GM19438 (cell line): ENCODE results near the gene TMCC3.
"Not testable (repeated sequence)": the region's sequence is repeated elsewhere in the genome, so short reads cannot be mapped to it uniquely, and the experiment has no call there.

Experiments
- ATAC-seq: cut with Tn5 transposase; IDR thresholded peaks from one replicate; pipeline ENCODE4 v1.9.1; 2021; ENCODE audit warnings: low read depth; ENCODE audit not compliant: unreplicated experiment

The TMCC3 gene, protein sequence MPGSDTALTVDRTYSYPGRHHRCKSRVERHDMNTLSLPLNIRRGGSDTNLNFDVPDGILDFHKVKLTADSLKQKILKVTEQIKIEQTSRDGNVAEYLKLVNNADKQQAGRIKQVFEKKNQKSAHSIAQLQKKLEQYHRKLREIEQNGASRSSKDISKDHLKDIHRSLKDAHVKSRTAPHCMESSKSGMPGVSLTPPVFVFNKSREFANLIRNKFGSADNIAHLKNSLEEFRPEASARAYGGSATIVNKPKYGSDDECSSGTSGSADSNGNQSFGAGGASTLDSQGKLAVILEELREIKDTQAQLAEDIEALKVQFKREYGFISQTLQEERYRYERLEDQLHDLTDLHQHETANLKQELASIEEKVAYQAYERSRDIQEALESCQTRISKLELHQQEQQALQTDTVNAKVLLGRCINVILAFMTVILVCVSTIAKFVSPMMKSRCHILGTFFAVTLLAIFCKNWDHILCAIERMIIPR

DNA sequence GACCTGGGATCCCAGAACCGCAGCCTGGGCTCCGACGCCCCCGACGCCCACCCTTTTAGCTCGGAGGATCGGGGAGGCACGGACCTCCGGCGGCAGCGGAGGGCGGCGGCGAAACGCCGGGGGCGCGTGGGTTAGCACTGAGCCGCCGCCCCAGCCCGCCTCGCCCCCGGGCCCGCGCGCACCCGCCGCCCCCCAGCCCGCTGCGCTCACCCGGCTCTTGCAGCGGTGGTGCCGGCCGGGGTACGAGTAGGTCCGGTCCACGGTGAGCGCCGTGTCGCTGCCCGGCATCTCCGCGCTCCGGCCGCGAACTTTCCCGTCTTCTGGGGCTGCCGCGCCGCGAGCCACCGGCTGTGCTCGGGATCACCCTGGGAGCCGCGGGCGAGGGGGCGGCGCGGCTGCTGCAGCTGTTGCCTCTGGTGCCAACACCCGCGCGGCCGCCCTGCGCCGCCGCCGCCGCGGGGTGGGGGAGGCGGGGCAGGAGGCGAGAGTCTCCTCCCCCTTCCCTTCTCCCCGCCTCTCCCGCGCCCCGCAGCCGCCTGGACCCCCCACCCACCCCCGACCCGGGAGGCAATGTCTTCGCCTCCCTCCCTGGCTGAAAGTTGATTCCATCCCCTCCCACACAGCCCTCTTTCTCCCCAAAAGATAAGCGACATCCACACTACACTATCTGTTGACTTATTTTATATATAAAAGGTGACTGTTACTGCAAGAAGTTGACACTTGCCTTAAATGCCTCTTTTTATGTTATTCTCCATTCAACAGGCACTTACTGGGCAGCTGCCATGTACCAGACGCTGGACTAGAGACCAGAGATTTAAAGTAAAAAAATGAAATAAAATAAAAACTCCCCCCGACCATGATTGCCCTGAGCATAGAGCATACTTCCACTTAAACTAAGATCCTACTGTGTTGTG lies at the start of gene TMCC3:
TMCC3 (minus strand) TSS at position 415 of the 914 bp plus-strand sequence; CDS start at position 288, 127 bp downstream.
- ATAC-seq, result peak; percentile 37

DNA sequence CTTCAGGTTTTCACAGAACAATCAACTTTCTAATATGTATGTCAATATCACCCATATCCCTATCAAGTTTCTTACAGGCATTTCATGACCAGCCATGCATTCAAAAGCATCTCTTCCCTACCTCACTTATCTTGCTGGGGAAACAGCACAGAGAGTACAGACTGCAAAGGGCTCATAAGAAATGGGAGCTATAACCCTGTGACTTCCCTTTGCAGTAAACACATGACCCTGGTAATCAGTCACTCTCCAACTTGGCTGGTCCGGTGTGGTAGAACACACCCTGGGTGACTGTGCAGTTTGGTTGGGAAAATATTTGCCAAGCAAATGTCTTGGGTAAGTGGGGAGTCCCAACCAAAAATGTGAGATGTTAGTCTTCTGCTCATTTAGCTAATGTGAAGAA lies 49.4 kb upstream of the TMCC3 start:
- ATAC-seq, result no peak

DNA sequence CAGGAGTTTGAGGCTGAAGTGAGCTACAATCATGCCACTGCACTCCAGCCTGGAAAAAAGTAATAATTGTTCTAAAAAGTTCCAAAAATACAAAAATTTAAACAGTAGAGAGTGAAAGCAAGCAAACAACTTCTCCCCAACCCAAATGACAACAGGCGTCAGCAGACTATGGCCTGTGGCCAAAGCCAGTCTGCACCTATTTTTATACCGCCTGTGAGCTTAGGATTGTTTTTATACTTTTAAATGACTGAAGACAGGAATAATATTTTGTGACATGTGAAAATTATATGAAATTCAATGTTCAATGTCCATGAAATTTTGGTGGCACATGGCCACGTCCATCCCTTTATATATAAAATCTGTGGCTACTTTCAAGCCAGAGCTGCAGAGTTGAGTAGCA lies 48.2 kb upstream of the TMCC3 start:
- ATAC-seq, result no peak

DNA sequence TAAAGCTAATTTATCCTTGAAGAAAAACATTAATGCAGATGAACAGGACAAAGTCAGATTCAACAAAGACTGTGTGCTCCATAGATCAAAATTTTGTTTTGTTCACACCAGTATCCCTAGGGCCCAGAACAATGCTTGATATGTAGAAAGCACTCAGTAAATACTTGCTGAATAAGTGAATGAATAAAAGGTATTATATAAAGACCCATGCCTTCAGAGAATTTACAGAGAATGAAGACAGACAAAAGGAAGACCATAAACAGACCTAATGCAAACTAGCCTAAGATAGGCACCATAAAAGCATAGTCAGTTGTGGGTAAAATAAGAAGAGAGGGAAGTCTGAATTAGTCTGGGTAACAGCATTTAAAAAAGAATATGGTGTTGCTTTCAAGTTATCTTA lies 47.3 kb upstream of the TMCC3 start:
- ATAC-seq, result no peak

DNA sequence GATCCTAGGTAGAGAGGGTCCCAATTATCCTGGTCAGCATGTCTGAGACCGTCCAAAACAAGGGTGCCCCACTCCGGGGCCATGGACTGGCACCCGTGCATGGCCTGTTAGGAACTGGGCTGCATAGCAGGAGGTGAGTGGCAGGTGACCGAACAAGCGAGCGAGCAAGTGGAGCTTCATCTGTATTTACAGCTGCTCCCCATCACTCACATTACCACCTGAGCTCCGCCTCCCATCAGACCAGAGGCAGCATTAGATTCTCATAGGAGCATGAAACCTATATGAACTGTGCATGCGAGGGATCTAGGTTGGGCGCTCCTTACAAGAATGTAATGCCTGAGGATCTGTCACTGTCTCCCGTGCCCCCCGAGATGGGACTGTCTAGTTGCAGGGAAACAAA lies 44.4 kb upstream of the TMCC3 start:
- ATAC-seq, result no peak

DNA sequence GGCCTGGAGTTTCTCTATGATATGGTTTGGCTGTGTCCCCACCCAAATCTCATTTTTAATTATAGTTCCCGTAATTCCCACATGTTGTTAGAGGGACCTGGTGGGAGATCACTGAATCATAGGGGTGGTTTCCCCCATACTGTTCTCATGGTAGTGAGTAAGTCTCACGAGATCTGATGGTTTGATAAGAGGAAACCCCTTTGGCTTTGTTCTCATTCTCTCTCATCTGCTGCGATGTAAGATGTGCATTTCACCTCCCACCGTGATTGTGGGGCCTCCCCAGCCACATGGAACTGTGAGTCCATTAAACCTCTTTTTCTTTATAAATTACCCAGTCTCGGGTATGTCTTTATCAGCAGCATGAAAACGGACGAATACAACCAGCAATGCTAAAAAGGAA lies 42.5 kb upstream of the TMCC3 start:
- not testable (repeated sequence) for ATAC-seq

DNA sequence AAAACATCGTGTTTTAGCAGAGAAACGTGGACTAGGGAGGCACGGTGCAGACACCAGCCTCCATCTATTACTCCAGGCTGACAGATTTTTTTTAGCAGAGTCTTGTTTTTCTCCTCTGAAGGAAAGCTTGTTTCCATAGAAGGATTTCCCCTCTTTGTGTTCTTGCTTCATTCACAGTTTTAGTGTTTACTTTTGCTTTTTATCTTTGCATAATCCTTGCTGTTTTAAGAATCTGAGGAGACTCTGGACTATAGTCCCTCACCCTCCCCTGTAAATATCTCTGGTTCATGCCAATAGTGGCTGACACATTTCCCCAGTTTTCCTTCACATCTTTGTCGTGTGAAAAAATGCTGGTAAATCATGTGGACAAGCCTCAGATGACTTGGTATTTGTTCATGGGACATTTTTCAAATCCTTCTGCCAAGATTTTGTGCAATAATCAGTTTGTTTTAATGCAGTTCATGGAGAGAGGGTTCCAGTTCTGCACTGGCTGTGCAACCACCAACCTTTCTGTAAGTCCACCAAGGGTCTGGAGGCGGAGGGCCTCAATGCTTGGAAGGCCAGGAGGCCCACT lies 39.9 kb upstream of the TMCC3 start:
- no peak for ATAC-seq

DNA sequence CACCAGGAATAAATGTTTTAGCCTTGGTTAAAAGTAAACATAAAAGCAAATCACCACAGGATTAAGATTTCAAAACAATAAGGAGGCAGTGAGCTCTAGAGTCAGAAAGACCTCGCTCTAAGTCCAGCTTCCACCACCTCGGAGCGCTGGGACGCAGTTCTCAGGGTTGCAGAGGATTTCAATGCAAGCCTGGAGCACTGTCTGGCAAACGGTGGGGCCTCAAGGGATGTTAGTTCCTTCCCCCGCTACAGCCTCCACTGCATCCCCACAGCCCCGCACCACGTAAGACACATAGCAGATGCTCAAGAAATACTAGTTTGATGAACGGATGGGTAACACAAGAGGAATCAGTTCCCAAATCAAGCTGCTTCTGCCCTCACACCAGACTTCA lies 39.3 kb upstream of the TMCC3 start:
- no peak for ATAC-seq

DNA sequence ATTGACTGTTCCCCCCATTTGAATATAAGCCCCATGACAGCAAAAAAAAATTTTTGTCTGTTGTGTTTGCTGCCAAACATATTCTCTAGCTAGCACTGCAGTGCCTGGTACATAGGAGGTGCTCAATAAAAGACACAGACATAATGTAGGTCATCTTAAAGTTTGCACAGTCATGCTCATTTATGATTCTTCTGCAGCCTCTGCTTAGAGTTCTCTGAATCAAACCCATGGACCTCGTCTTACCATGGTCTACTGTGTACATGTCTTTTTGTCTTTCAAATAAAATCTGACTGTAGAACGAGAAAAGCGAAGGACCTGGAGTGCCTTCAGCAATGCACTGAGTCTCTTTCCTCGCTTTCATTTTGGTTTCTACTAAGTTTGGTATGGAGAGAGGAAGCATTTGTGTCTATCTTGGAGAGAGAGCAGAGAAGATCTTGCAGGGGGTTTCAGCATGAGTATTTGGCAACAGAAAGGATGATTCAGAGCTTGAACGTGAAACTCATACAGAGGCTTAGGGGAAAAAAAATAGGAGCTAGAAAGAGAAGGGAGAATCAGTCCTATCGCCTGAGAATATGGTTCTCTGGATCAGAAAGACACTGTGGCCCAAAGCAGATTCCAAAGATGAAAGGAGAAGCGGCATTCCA lies 38.8 kb upstream of the TMCC3 start:
- ATAC-seq, result peak; percentile 60

DNA sequence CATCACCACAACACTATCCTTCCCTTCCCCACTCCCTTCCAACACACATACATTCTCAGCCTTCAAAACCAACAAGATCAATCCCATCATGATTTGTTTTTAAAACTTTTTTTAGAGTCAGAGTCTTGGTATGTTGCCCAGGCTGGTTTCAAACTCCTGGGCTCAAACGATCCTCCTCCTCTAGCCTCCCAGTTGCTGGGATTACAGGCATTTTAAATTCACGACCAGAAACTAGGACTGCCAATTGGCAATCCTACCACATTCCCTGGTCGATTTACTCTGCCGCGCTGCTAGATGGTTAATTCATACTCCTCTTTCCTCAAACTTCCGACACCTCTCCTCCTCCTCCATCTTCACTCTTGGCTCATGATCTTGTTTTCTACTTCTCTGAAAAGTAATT lies 37.5 kb upstream of the TMCC3 start:
- ATAC-seq, result no peak

DNA sequence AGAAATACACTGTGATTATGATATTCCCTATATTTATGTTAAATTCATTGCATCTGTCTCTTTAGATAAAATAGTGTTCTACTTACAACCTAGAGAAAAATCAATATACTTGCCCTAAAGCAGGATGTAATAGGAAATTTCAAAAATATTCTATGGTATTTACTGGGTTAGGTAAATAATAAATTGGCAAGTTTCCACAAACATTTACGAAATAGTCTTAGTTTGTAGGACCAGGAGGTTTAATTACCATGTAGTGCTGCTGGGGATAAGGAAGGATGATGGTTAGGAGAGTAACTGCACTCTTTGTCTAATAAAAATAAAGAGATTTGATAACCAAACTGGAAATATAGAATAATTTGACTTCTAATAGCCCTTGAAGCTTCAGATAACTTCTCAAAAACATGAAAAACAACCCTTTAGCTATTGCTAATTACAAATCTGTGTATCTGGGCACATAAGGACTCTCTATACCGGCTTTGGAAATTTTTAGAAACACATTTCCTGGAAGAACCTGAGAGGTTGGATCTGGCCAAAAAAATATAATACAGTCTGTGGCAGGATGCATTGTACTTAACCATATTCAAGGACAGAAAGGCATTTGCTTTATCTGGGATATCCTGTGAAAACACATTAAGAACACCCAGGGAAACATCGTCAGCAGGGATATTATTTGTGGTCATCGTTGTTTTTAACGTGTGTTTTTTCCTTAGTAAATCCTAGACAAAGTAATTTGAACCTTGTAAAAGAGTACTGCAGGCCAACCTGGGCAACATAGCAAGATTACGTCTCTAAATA lies 36.7 kb upstream of the TMCC3 start:
- ATAC-seq, result no peak

DNA sequence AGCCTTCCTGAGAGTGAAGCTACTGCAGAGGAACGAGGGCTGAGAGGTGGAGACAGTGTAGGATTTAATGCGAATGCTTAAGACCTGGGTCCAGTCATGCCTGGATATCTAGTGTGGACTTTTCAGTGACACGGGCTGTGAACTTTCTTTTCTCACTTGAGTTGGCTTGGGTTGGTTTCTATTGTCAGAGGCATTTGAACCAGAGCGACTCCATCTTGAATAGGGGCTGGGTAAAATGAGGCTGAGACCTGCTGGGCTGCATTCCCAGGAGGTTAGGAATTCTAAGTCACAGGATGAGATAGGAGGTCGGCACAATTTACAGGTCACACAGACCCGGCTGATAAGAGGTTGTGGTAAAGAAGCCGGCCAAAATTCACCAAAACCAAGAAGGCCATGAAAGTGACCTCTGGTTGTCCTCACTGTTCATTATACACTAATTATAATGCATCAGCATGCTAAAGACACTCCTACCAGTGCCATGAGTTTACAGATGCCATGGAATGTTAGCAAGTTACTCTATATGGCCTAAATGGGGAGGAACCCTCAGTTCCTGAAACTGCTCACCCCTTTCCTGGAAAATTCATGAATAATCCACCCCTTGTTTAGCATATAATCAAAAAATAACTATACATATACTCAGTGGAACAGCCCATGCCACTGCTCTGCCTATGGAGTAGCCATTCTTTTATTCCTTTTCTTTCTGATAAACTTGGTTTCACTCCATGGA lies 34.2 kb upstream of the TMCC3 start:
- ATAC-seq, result no peak

DNA sequence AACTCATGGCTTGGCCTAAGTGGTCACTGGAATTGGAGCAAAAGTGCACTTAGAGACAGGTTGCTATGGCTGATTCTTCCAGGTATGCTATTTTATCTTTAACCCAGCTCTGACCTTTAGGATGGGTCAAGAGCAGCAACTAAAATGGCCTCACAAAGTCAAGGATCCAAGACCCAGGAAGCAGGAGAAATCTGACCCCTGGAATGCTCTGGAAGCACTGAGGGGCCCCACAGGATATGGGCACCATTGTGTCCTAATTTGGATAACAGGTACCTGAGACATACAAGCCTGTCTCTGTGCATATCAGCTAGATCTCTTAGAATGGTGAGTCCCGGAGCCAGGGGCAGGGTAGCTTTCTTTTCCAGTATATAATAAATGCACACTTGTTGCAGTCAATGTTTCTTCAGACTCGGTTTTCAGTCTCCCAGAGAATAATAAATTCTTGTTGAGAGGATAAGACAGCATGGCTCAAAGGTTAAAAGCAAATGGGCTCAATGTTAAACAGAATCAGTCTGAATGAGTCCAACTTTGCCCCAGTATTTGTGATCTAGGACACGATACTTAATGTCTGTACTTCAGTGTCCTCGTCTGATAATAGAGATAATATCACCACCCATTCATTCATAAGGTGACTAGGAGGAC lies 29.3 kb upstream of the TMCC3 start:
- ATAC-seq, result no peak

DNA sequence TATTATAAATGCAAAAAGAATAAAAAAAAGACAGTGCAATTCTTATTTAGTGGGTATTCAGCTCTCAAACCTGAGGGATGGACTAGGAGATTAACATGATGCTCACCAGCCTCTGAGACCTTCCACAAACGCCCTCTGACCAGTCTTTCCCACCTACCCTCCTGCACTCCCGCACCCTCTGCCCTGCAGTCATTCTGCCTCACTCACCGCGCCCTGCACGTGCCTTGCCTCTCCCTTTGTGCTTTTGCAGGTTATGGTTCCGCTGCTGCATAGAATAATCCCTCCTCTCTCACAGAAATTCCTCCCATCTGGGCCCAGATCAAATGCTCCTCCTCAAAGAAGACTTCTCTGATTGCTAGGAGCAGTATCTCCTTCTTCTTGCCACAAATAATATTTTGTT lies 28.5 kb upstream of the TMCC3 start:
- no peak for ATAC-seq

DNA sequence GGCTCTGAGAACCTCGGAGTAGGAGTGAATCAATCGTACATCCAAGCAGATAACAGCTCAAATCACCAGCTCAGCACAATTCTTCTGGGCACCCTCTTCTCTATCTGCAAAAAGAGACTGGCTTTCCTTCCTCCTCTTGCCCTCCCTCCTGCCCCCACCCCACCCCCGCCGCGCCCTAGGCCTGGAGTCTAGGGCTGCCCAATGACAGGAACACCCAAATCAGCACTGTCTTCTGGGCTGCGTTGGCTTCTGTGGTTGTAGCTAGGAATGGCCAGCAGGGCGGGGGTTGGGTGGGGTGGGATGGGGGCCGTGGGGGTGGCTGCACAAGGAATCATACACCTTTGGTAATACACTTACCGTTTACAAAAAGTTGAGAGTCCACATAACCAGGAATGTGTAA lies 28.0 kb upstream of the TMCC3 start:
- ATAC-seq, result no peak

DNA sequence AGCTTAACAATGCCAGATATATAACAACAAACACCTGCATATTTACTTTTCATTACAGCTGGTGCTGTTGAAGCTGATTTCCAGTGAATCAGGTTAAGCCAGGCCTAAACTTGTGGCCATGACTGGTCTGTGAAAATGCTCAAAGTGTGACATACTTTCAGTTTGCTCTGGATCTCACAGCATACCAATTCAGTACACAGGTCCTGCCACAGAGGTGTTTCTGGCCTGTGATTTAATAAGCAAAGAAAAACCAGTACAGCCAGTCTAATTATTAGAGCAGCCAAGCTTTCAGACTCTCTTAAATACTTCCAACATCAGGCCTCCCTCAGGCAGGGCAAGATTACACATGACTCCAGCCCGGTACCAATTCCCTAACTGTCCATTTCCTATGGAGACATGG lies 27.4 kb upstream of the TMCC3 start:
- ATAC-seq, result no peak

DNA sequence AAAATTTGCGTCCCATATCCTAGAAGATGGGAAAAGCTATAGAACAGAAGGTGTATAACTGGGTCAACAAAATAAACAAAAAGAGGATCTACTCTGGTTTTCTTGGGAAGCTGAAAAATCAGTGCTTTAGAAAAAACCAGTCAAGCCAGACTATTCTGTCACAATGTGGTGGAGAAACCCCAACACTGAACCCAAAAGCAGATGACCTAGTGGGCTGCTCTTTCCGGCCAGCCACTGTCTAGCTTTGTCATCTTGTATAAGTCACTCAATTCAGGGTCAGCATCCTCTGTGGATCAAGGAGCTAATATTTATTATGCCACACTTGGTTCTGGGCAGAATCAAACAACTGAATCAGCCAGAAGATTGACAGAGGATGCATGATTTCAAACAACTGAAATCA lies 26.6 kb upstream of the TMCC3 start:
- no peak for ATAC-seq

DNA sequence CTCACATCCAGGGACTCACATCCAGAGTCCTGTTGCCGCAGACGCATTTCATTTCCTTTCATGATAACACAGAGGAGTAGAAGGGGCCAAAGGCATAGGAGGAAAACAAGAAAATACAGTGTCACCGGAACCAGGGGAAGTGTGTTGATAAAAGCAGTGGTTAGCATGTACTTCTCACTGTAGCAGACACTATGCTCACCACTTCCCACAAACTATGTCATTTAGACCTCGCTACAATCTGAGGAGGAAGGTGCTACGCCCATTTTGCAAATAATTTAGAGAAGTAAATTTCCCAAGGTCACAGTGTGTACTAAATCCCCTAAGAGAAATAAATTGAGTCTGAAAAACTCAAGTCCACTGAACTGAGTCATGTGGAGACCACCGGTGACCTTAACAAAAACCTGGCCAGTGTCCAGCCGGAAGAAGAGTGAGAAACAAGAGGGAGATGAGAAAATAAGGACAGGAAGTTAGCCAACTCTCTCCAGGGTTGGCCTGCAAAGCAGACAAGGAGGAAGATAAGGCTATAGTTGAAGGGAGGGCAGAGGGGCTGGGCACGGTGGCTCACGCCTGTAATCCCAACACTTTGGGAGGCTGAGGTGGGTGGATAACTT lies 25.8 kb upstream of the TMCC3 start:
- ATAC-seq, result no peak
